Osteoblast (primary cell): Measurements from ENCODE around the gene PMP22. TPM values are rescaled to one million over a fixed set of nuclear protein-coding genes. Genes with fewer than 3 reads are reported as not detected.

Experiments used
- DNase-seq: peaks from one replicate; pipeline ENCODE4 v3.0.0; 2011; ENCODE audit warnings: low spot score, mixed read lengths; ENCODE audit not compliant: insufficient read length; ENCODE audit errors: missing footprints
- H2AFZ ChIP-seq: 2 replicates; pipeline ENCODE4 v1.6.0; 2011; ENCODE audit warnings: mild to moderate bottlenecking, low read length
- H3K27ac ChIP-seq: 2 replicates; pipeline ENCODE4 v1.5.1; 2011; ENCODE audit warnings: mild to moderate bottlenecking, low read depth, low read length, moderate library complexity
- H3K27me3 ChIP-seq: 2 replicates; pipeline ENCODE4 v1.6.0; 2012; ENCODE audit warnings: mild to moderate bottlenecking, control low read depth, inconsistent platforms, low read length, moderate library complexity; ENCODE audit not compliant: insufficient read depth
- H3K36me3 ChIP-seq: 2 replicates; pipeline ENCODE4 v1.5.1; 2011; ENCODE audit warnings: mild to moderate bottlenecking, low read length, control low read depth, moderate library complexity; ENCODE audit not compliant: insufficient read depth
- H3K4me1 ChIP-seq: 2 replicates; pipeline ENCODE4 v1.5.1; 2011; ENCODE audit warnings: mild to moderate bottlenecking, low read length, control low read depth, moderate library complexity; ENCODE audit not compliant: insufficient read depth
- H3K4me2 ChIP-seq: 2 replicates; pipeline ENCODE4 v1.6.0; 2011; ENCODE audit warnings: mild to moderate bottlenecking, low read length; ENCODE audit not compliant: insufficient read depth
- H3K4me3 ChIP-seq: fragments of 200-600 bp; sonication (generic); 3 replicates; pipeline ENCODE4 v1.5.1; 2012; ENCODE audit warnings: mild to moderate bottlenecking, low read length, inconsistent platforms; ENCODE audit not compliant: insufficient read depth
- H3K79me2 ChIP-seq: 2 replicates; pipeline ENCODE4 v1.6.0; 2012; ENCODE audit warnings: mild to moderate bottlenecking, low read length, control low read depth, inconsistent platforms; ENCODE audit not compliant: insufficient read depth
- H3K9me3 ChIP-seq: 2 replicates; pipeline ENCODE4 v1.5.1; 2011; ENCODE audit warnings: low read depth, low read length, control low read depth
- H4K20me1 ChIP-seq: 2 replicates; pipeline ENCODE4 v1.6.0; 2012; ENCODE audit warnings: mild to moderate bottlenecking, low read length, control low read depth; ENCODE audit not compliant: insufficient read depth
- small RNA-seq: library from RNA; depleted of rRNA; stranded (forward); fragments of <200 nt; gene quantifications from one replicate; pipeline ENCODE3, GENCODE V24; 2012
- total RNA-seq: library from RNA; depleted of rRNA; stranded (reverse); fragments of >200 nt; gene quantifications from 2 replicates; pipeline ENCODE4 v1.2.3, GENCODE V29; 2012
- TF ChIP-seq, protein P1 (sequence below): IDR thresholded peaks from 2 replicates; pipeline ENCODE4 v1.5.1; 2011; ENCODE audit warnings: mild to moderate bottlenecking, low read depth, low read length, moderate library complexity; ENCODE audit errors: extremely low read depth

PMP22 gene
- total RNA-seq, 1 donor, result 163 TPM

DNA sequence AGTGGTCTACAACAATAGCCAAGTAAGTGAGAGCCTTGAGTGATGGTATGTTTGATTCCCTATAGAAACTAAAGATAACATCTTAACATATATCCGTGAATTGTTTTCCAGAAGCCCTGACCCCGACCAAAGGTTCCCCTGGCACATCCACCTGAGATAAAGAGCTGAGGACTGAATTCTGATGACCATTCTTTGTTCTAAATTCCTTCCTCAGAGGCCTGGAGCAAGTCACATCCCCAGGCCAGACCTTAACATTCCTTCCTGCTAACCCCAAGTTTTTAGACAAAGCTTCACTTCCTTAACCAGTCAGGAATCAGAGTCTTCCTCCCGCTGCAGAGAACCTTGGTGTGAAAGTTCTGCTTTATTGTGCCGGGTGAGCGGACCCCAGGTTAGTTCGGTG is 83.3 kb downstream of the PMP22 start:
- H2AFZ ChIP-seq, result no peak overlapping the region

DNA sequence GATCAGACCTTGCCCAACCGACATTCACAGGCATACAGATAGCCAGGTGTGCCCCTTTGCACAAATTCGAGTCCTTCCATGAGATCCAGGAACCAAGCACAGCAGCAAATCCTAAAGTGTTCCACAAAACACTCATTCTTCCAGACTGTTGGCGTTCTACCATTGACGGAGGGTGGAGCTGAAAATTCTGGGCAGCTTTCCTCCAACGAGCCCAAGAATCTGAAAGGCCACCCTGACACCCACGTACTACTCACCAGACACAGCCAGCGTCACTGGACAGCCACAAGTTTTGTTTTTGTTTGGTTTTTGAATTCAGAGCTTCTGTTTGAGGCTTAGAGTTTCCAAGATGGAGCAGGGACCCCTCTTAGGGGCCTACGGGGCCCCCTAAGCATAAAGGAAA is 83.8 kb downstream of the PMP22 start:
- TF ChIP-seq, protein P1, sequence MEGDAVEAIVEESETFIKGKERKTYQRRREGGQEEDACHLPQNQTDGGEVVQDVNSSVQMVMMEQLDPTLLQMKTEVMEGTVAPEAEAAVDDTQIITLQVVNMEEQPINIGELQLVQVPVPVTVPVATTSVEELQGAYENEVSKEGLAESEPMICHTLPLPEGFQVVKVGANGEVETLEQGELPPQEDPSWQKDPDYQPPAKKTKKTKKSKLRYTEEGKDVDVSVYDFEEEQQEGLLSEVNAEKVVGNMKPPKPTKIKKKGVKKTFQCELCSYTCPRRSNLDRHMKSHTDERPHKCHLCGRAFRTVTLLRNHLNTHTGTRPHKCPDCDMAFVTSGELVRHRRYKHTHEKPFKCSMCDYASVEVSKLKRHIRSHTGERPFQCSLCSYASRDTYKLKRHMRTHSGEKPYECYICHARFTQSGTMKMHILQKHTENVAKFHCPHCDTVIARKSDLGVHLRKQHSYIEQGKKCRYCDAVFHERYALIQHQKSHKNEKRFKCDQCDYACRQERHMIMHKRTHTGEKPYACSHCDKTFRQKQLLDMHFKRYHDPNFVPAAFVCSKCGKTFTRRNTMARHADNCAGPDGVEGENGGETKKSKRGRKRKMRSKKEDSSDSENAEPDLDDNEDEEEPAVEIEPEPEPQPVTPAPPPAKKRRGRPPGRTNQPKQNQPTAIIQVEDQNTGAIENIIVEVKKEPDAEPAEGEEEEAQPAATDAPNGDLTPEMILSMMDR, result no peak
- peaks cover 8% of the 10 kb centered on the region for H3K27me3 ChIP-seq
- DNase-seq, result no peak
- no peaks in the 10 kb centered on the region for H3K36me3 ChIP-seq
- H3K79me2 ChIP-seq, result no peaks in the 10 kb centered on the region
- H3K4me1 ChIP-seq, result peaks cover 6% of the 10 kb centered on the region
- H2AFZ ChIP-seq, result no peak overlapping the region
- no peak overlapping the region for H3K4me3 ChIP-seq
- H3K9me3 ChIP-seq, result no peaks in the 10 kb centered on the region
- H4K20me1 ChIP-seq, result no peaks in the 10 kb centered on the region
- no peak overlapping the region for H3K27ac ChIP-seq
- no peak overlapping the region for H3K4me2 ChIP-seq

More for the DNA sequence above, 83.3 kb downstream of the PMP22 start:
- H3K27ac ChIP-seq, result no peak overlapping the region
- H3K36me3 ChIP-seq, result no peaks in the 10 kb centered on the region
- H3K27me3 ChIP-seq, result peaks cover 5% of the 10 kb centered on the region
- H4K20me1 ChIP-seq, result no peaks in the 10 kb centered on the region
- H3K4me3 ChIP-seq, result no peak overlapping the region
- no peaks in the 10 kb centered on the region for H3K79me2 ChIP-seq
- H3K4me1 ChIP-seq, result peaks cover 6% of the 10 kb centered on the region
- no peak overlapping the region for H3K4me2 ChIP-seq
- H3K9me3 ChIP-seq, result no peaks in the 10 kb centered on the region
- no peak for DNase-seq
- TF ChIP-seq, protein P1, result no peak

DNA sequence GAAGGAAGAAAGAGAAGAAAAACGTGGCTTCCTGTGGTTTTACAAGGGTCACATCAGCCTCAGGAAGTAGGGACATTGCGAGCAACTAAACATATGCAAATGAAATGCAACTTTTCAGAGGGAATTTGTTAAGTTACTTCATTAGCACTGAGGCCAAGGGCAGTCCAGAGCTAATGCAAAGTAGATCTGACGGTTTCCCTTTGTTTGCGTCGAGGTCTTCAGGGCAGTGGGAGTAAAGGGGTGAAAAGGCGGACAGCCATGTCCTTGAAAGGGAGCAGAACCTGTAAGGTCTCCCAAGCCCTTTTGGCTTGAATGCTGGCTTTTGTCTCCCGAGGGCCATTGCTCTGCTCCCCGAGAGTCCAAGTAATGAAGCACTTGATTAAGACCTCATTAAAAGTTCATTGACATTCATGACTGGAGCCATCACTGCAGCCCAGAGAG is 85.0 kb downstream of the PMP22 start:
- no peak overlapping the region for H3K4me3 ChIP-seq
- H3K9me3 ChIP-seq, result no peaks in the 10 kb centered on the region
- peaks cover 12% of the 10 kb centered on the region for H3K27me3 ChIP-seq
- no peak for DNase-seq
- peaks cover under 1% of the 10 kb centered on the region for H3K4me1 ChIP-seq
- no peak overlapping the region for H3K27ac ChIP-seq
- H3K36me3 ChIP-seq, result no peaks in the 10 kb centered on the region
- H4K20me1 ChIP-seq, result no peaks in the 10 kb centered on the region
- H2AFZ ChIP-seq, result no peak overlapping the region
- H3K79me2 ChIP-seq, result no peaks in the 10 kb centered on the region
- no peak overlapping the region for H3K4me2 ChIP-seq
- TF ChIP-seq, protein P1, result no peak

Small RNA genes within 50 kb of the gene (small RNA-seq; reads per million reads assigned to genes)
- gene MIR4731 (0.22 reads per million), gene RNU6-799P (not detected)

Other genes starting within 250 kb of the PMP22 start
- 0.36 TPM in 1 of 2 replicates, not detected in the other for gene TEKT3, start 76.3 kb upstream of the PMP22 start, total RNA-seq
- gene CDRT4, start 202.3 kb upstream of the PMP22 start, total RNA-seq, result 2.7 and 3.3 TPM in 2 replicates